Kidney epithelial cell (primary cell): ENCODE results near the gene ADGRF3. TPM values are rescaled to one million over a fixed set of nuclear protein-coding genes. Genes with fewer than 3 reads are reported as not detected.
A peak's percentile ranks its signal among the peaks of the same experiment; 100 is the strongest.

Experiments used
- DNase-seq: peaks from one replicate; pipeline ENCODE4 v3.0.0-alpha.2; 2010; ENCODE audit warnings: low read depth
- H3K27me3 ChIP-seq: 2 replicates; pipeline ENCODE4 v1.6.0; 2011; ENCODE audit warnings: low read length; ENCODE audit not compliant: control insufficient read depth, insufficient read depth
- H3K36me3 ChIP-seq: 2 replicates; pipeline ENCODE4 v1.5.1; 2011; ENCODE audit warnings: low read length; ENCODE audit not compliant: control insufficient read depth, insufficient read depth
- H3K4me3 ChIP-seq: 2 replicates; pipeline ENCODE4 v1.5.1; 2011; ENCODE audit warnings: low read depth, mild to moderate bottlenecking, control low read depth, low read length
- CTCF ChIP-seq: IDR thresholded peaks from 2 replicates; pipeline ENCODE4 v1.5.1; 2011; ENCODE audit warnings: mild to moderate bottlenecking, moderate library complexity, low read length, control low read depth, inconsistent platforms; ENCODE audit not compliant: insufficient read depth, poor library complexity, severe bottlenecking
- total RNA-seq: library from RNA; depleted of rRNA; stranded (reverse); fragments of >200 nt; gene quantifications from 2 replicates; pipeline ENCODE4 v1.2.3, GENCODE V29; 2015

The ADGRF3 gene
- 0.07 and 0.08 TPM in 2 replicates for total RNA-seq

- no peak for DNase-seq
- no peaks in the 10 kb centered on the region for H3K36me3 ChIP-seq
- H3K27me3 ChIP-seq: no peaks in the 10 kb centered on the region
- no peak for TF ChIP-seq CTCF
- H3K4me3 ChIP-seq: peak within 1 kb of the TSS; percentile 92
These were observed at the start of gene ADGRF3 for GRCh38 chr2:26346454-26347053. ADGRF3 (minus strand) TSS chr2:26346789; CDS start chr2:26346234, 555 bp downstream.

GRCh38 chr2:26395394-26395793, 48.8 kb upstream of the ADGRF3 start:
- TF ChIP-seq CTCF: no peak
- no peaks in the 10 kb centered on the region for H3K36me3 ChIP-seq
- no peaks in the 10 kb centered on the region for H3K27me3 ChIP-seq
- no peak for DNase-seq
- no peak overlapping the region for H3K4me3 ChIP-seq

- Histone ChIP-seq H3K27me3 (no peaks in the 10 kb centered on the region), H3K36me3 (no peaks in the 10 kb centered on the region), H3K4me3 (no peak overlapping the region)
- DNase-seq: no peak
- no peak for TF ChIP-seq CTCF
These were observed 48.1 kb upstream of the ADGRF3 start for GRCh38 chr2:26394694-26395093.

GRCh38 chr2:26387189-26387588, 40.6 kb upstream of the ADGRF3 start:
- Histone ChIP-seq H3K27me3 (no peaks in the 10 kb centered on the region), H3K36me3 (no peaks in the 10 kb centered on the region), H3K4me3 (no peak overlapping the region)
- no peak for TF ChIP-seq CTCF
- DNase-seq: no peak

GRCh38 chr2:26384597-26384996, 38.0 kb upstream of the ADGRF3 start:
- no peaks in the 10 kb centered on the region for H3K36me3 ChIP-seq
- no peak overlapping the region for H3K4me3 ChIP-seq
- no peak for TF ChIP-seq CTCF
- H3K27me3 ChIP-seq: no peaks in the 10 kb centered on the region
- no peak for DNase-seq

- TF ChIP-seq CTCF: no peak
- Histone ChIP-seq H3K36me3 (no peaks in the 10 kb centered on the region), H3K4me3 (no peak overlapping the region), H3K27me3 (no peaks in the 10 kb centered on the region)
- no peak for DNase-seq
These were observed 37.6 kb upstream of the ADGRF3 start for GRCh38 chr2:26384183-26384582.
